Suprapubic skin (tissue), 4 donors: Measurements from ENCODE around the gene ARHGAP23.

Source experiments
- EP300 ChIP-seq: sonication (generic); formaldehyde crosslinking; IDR thresholded peaks from one replicate; pipeline ENCODE4 v1.6.1; 2017; ENCODE audit warnings: antibody characterized with exemption
- POLR2A ChIP-seq, 2 donors: fragments of 450-650 bp; IDR thresholded peaks; one replicate each; pipeline ENCODE4 v1.6.1; 2017; ENCODE audit warnings: antibody characterized with exemption in 2 of 2, mild to moderate bottlenecking in 2 of 2, moderate library complexity in 2 of 2
- POLR2AphosphoS5 ChIP-seq, 3 donors: sonication (generic); formaldehyde crosslinking; IDR thresholded peaks; one replicate each; pipeline ENCODE4 v1.6.1; 2017; ENCODE audit warnings: antibody characterized with exemption in 3 of 3
- TF ChIP-seq, protein P1 (sequence below), 2 donors: fragments of 200-600 bp in 1 of 2; fragments of 450-650 bp in 1 of 2; sonication (generic) in 1 of 2; IDR thresholded peaks; one replicate each; pipeline ENCODE4 v1.5.1; 2016 to 2019; ENCODE audit warnings: antibody characterized with exemption in 2 of 2, mild to moderate bottlenecking in 1 of 2, moderate library complexity in 1 of 2

DNA sequence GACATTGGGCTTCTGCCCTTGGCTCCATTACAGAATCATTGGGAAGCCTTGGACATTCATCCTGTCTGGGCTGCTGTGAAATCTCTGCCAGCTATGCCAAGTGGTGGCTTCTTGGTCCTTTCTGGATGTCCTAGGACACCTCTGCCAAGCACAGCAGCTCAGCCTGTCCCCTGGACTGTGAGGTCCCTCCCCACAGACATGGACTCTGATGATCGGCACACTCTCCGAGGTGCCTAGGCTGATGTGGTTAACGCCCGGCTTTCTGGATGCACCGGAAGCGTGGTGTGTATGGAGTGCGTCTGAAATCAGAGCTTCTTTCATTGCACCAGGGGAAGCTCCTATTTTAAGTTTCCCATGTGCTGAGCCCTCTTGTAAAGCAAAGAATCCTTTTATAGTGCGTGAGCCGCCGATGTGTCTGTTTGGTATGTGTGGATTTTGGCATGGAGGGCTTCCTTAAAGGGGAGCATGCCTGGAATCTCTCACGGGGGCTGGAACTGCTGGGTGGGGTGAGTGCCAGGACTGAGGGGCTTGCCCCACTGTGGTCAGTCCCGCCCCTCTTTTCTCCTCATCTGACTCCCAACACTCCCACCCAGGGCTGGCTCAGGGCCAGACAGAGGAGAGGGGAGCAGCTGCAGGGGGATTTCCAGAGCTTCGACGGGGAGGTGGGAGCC, 7.0 kb upstream of the ARHGAP23 start:
- TF ChIP-seq, protein P1, sequence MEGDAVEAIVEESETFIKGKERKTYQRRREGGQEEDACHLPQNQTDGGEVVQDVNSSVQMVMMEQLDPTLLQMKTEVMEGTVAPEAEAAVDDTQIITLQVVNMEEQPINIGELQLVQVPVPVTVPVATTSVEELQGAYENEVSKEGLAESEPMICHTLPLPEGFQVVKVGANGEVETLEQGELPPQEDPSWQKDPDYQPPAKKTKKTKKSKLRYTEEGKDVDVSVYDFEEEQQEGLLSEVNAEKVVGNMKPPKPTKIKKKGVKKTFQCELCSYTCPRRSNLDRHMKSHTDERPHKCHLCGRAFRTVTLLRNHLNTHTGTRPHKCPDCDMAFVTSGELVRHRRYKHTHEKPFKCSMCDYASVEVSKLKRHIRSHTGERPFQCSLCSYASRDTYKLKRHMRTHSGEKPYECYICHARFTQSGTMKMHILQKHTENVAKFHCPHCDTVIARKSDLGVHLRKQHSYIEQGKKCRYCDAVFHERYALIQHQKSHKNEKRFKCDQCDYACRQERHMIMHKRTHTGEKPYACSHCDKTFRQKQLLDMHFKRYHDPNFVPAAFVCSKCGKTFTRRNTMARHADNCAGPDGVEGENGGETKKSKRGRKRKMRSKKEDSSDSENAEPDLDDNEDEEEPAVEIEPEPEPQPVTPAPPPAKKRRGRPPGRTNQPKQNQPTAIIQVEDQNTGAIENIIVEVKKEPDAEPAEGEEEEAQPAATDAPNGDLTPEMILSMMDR (IDR thresholded peaks at IDR 0.05), result no peak
- no peak for TF ChIP-seq POLR2A (IDR thresholded peaks at IDR 0.05)
- no peak for TF ChIP-seq EP300
- no peak for TF ChIP-seq POLR2AphosphoS5 (IDR thresholded peaks at IDR 0.05)
